Adrenal gland (tissue), 12 donors: ENCODE data around the gene IFT52. TPM values are rescaled to one million over a fixed set of nuclear protein-coding genes. Genes with fewer than 3 reads are reported as not detected.

Experiments used
- DNase-seq, 7 donors: peaks; one replicate each; pipeline ENCODE4 v3.0.0-alpha.2; 2019 to 2020
- H3K27ac ChIP-seq, 5 donors: fragments of 200-600 bp; sonication (generic) in 4 of 5; 1 replicate in 3 of 5; 2 replicates in 2 of 5; pipeline versions ENCODE4 v1.5.1 to v1.8.0; 2016 to 2020; ENCODE audit warnings: mild to moderate bottlenecking in 1 of 5
- H3K27me3 ChIP-seq: fragments of 200-600 bp; 2 replicates; pipeline ENCODE4 v1.8.0; 2021
- H3K36me3 ChIP-seq, 2 donors: fragments of 200-600 bp; replicated peaks in 1 of 2; 1 replicate in 1 of 2; 2 replicates in 1 of 2; pipeline versions ENCODE4 v1.5.1 to v1.8.0; 2018 to 2022
- H3K4me1 ChIP-seq, 2 donors: fragments of 200-600 bp; replicated peaks in 1 of 2; 1 replicate in 1 of 2; 2 replicates in 1 of 2; pipeline versions ENCODE4 v1.5.1 to v1.8.0; 2018 to 2021
- H3K4me3 ChIP-seq, 4 donors: fragments of 200-600 bp; sonication (generic) in 3 of 4; one replicate each; pipeline ENCODE4 v1.5.1; 2016 to 2018
- H3K9me3 ChIP-seq, 3 donors: fragments of 200-600 bp; sonication (generic) in 1 of 3; replicated peaks in 1 of 3; 1 replicate in 2 of 3; 2 replicates in 1 of 3; pipeline versions ENCODE4 v1.5.1 to v1.8.0; 2016 to 2021
- POLR2A ChIP-seq, 2 donors: fragments of 450-650 bp; IDR thresholded peaks; one replicate each; pipeline ENCODE4 v1.6.1; 2017; ENCODE audit warnings: antibody characterized with exemption in 2 of 2, mild to moderate bottlenecking in 2 of 2, moderate library complexity in 1 of 2
- WGBS, 4 donors: extraction: QIAGEN DNeasy Blood & Tissue Kit in 2 of 4; methylation state at CpG; one replicate each; pipeline versions ENCODE4 v1.1.5 to v1.1.7; 2013 to 2017; 5-methylcytosine and 5-hydroxymethylcytosine counted together
- intact Hi-C, 2 donors: fragments of 100-400 bp; cut with DNase I; formaldehyde crosslinking; loops; one replicate each; pipeline versions ENCODE4 v1.14.1 to v1.15.0; 2022 to 2023
- polyA plus RNA-seq, 3 donors: library from polyadenylated mRNA; stranded (reverse); fragments of 200-250 nt in 2 of 3; fragments of 350-450 nt in 1 of 3; fragmentation: Illumina TruSeq in 1 of 3; extraction: RNeasy Lipid Tissue Mini Kit (QIAGEN cat#74804) in 1 of 3; gene quantifications; one replicate each; pipeline ENCODE4 v1.2.3, GENCODE V29; 2013 to 2014
- total RNA-seq, 9 donors: library from RNA; depleted of rRNA in 4 of 9; stranded (reverse); fragments of >200 nt in 4 of 9; fragments of 120-200 nt in 1 of 9; fragmentation: NEBNext Ultra II Directional in 1 of 9; extraction: Animal tissue kit (Norgen Biotek cat#: 25700) in 1 of 9; gene quantifications; one replicate each; pipeline versions ENCODE4 v1.1.0 to v1.2.4, GENCODE V29; 2013 to 2023
- TF ChIP-seq, protein P1 (sequence below), 6 experiments: fragments of 450-650 bp in 4 of 6; fragments of 200-600 bp in 2 of 6; sonication (generic) in 1 of 6; IDR thresholded peaks; 1 replicate in 5 of 6; 2 replicates in 1 of 6; pipeline versions ENCODE4 v1.5.1 to v1.8.0; 2016 to 2021; ENCODE audit warnings: antibody characterized with exemption in 6 of 6, mild to moderate bottlenecking in 2 of 6, moderate library complexity in 1 of 6
- donor health status: healthy with polysubstance abuse.
- donor health status: Bipolar disorder and iron deficiency.
- donor health status: DM: yes; HTN: yes; CAD: no.
- donor health status: DM: no; HTN: no; CAD: no.
- donor health status: DM: no; HTN: no; CAD: no.
- donor health status: DM: yes; HTN: yes; CAD: no.

Gene IFT52
- total and polyA plus RNA-seq, 12 donors, result 12.5 to 52.6 (median 22.8) TPM

DNA sequence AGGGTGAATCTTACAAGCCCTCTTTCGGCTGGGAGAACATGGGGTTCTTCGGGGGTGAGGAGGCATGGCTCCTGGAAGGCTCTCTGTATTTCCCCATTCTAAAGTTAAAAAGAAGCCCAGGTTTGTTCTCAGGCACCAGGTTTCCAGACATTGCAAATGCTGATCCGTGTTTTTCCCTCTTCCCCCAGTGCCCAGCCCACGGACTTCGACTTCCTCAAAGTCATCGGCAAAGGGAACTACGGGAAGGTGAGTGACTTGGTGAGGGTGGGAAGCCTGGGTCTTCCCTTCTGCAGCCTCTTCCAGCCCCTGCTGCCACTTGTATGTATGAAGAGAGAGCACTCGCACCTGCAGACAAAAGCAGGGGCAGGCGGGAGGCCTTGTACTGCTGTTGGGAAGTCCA, 23.3 kb upstream of the IFT52 start:
- DNase-seq, result no peak
- no peak overlapping the region for H3K27ac ChIP-seq
- no peak overlapping the region for H3K4me3 ChIP-seq
- H3K9me3 ChIP-seq, result no peaks in the 10 kb centered on the region
- 78 to 99% (median 87%) methylated on average over 8 to 9 of the region's 9 CpGs for WGBS, 4 donors
- TF ChIP-seq, protein P1, sequence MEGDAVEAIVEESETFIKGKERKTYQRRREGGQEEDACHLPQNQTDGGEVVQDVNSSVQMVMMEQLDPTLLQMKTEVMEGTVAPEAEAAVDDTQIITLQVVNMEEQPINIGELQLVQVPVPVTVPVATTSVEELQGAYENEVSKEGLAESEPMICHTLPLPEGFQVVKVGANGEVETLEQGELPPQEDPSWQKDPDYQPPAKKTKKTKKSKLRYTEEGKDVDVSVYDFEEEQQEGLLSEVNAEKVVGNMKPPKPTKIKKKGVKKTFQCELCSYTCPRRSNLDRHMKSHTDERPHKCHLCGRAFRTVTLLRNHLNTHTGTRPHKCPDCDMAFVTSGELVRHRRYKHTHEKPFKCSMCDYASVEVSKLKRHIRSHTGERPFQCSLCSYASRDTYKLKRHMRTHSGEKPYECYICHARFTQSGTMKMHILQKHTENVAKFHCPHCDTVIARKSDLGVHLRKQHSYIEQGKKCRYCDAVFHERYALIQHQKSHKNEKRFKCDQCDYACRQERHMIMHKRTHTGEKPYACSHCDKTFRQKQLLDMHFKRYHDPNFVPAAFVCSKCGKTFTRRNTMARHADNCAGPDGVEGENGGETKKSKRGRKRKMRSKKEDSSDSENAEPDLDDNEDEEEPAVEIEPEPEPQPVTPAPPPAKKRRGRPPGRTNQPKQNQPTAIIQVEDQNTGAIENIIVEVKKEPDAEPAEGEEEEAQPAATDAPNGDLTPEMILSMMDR (IDR thresholded peaks at IDR 0.05), result no peak
- no peak for TF ChIP-seq POLR2A (IDR thresholded peaks at IDR 0.05)
- no peaks in the 10 kb centered on the region for H3K27me3 ChIP-seq
- H3K36me3 ChIP-seq, result no peaks in the 10 kb centered on the region
- no peaks in the 10 kb centered on the region for H3K4me1 ChIP-seq
- intact Hi-C loops, result no loop called here

DNA sequence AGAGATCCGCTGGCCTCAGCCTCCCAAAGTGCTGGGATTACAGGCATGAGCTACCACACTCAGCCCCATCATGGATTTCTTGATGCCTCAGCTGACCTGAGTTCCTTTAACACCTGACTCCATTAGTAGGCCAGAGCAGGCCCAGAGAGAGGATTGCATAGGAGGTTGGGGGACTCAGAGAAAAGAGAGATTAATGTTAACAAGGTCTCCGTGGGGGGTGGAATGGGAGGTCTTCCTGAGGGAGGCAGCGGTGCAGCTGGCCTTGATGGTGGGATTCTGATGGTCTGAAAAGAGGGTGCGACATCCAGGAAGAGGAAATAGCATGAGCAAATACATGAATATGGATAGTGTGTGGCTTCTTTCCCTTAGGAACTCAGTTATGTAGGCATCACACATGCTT, 22.0 kb upstream of the IFT52 start:
- WGBS, 4 donors, result 93 to 97% (median 94%) methylated on average over 4 of the region's 4 CpGs
- DNase-seq, result no peak
- TF ChIP-seq, protein P1 (IDR thresholded peaks at IDR 0.05), result no peak
- TF ChIP-seq POLR2A (IDR thresholded peaks at IDR 0.05), result no peak

DNA sequence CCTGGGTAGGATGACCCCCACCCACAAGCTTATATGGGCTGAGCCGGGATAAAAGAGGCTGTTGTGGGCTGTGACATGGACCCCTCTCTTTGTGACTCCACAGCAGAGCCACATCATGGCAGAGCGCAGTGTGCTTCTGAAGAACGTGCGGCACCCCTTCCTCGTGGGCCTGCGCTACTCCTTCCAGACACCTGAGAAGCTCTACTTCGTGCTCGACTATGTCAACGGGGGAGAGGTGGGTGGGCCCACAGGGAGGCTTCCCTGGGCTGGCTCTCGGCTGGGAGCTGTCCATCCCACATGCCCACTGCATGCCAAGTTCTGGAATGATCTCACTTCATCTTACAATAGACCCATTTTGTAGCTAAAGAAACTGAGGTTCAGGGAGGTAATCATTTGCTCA, 21.5 kb upstream of the IFT52 start:
- Histone ChIP-seq H3K27me3 (no peaks in the 10 kb centered on the region), H3K4me3 (no peak overlapping the region), H3K9me3 (no peaks in the 10 kb centered on the region), H3K27ac (no peak overlapping the region), H3K4me1 (no peaks in the 10 kb centered on the region), H3K36me3 (no peaks in the 10 kb centered on the region)
- TF ChIP-seq, protein P1 (IDR thresholded peaks at IDR 0.05), result no peak
- TF ChIP-seq POLR2A (IDR thresholded peaks at IDR 0.05), result no peak
- no peak for DNase-seq
- intact Hi-C loops, result no loop called here
- 92 to 96% (median 92%) methylated on average over 10 of the region's 10 CpGs for WGBS, 4 donors

More for the DNA sequence above, 22.0 kb upstream of the IFT52 start:
- H3K9me3 ChIP-seq, result no peaks in the 10 kb centered on the region
- no peaks in the 10 kb centered on the region for H3K27me3 ChIP-seq
- no peak overlapping the region for H3K4me3 ChIP-seq
- no peaks in the 10 kb centered on the region for H3K4me1 ChIP-seq
- H3K36me3 ChIP-seq, result no peaks in the 10 kb centered on the region
- intact Hi-C loops, result no loop called here
- no peak overlapping the region for H3K27ac ChIP-seq

DNA sequence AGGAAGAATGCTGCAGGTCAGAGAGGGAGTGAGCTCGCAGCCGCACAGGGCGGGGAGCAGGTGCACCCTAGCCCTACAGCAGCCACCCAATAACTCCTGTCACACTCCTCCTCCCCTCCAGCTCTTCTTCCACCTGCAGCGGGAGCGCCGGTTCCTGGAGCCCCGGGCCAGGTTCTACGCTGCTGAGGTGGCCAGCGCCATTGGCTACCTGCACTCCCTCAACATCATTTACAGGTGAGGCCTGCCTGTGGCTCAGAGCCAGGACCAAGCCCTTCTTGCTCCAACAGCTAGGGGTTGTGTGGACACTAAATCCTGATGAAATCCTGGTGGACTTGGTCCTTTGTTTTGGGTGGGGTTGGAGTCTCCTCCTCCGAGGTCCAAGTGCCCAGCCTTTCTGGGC, 20.2 kb upstream of the IFT52 start:
- Histone ChIP-seq H3K4me1 (no peaks in the 10 kb centered on the region), H3K9me3 (no peaks in the 10 kb centered on the region), H3K27ac (no peak overlapping the region), H3K27me3 (no peaks in the 10 kb centered on the region), H3K4me3 (no peak overlapping the region), H3K36me3 (no peaks in the 10 kb centered on the region)
- intact Hi-C loops, result no loop called here
- TF ChIP-seq POLR2A (IDR thresholded peaks at IDR 0.05), result no peak
- TF ChIP-seq, protein P1 (IDR thresholded peaks at IDR 0.05), result no peak
- no peak for DNase-seq
- 88 to 93% (median 91%) methylated on average over 9 to 10 of the region's 10 CpGs for WGBS, 4 donors
